HG02642 (cell line): Measurements from ENCODE around the gene KLF6.

ENCODE experiments used
- ATAC-seq: cut with Tn5 transposase; IDR thresholded peaks from one replicate; pipeline ENCODE4 v1.9.1; 2021; ENCODE audit warnings: mild to moderate bottlenecking; ENCODE audit not compliant: unreplicated experiment, poor library complexity

The KLF6 gene

GRCh38 chr10:3784510-3785250 is at the start of gene KLF6:
TSS of gene KLF6 (minus strand) at chr10:3785209. CDS start at chr10:3785014, 195 bp downstream.
- ATAC-seq, result peak; percentile 50

GRCh38 chr10:3834404-3834803 is 49.4 kb upstream of the KLF6 start:
- ATAC-seq, result no peak

GRCh38 chr10:3833046-3833445 is 48.0 kb upstream of the KLF6 start:
- no peak for ATAC-seq

- no peak for ATAC-seq
These were observed 47.2 kb upstream of the KLF6 start for GRCh38 chr10:3832022-3832786.

GRCh38 chr10:3831608-3832007 is 46.6 kb upstream of the KLF6 start:
- no peak for ATAC-seq

GRCh38 chr10:3830946-3831345 is 45.9 kb upstream of the KLF6 start:
- ATAC-seq, result no peak

GRCh38 chr10:3829156-3830050 is 44.4 kb upstream of the KLF6 start:
- ATAC-seq, result no peak

GRCh38 chr10:3828404-3829155 is 43.6 kb upstream of the KLF6 start:
- ATAC-seq, result no peak

GRCh38 chr10:3827768-3828403 is 42.9 kb upstream of the KLF6 start:
- no peak for ATAC-seq

- no peak for ATAC-seq
These were observed 42.3 kb upstream of the KLF6 start for GRCh38 chr10:3827266-3827665.

GRCh38 chr10:3825862-3826351 is 40.9 kb upstream of the KLF6 start:
- ATAC-seq, result no peak

- no peak for ATAC-seq
These were observed 40.2 kb upstream of the KLF6 start for GRCh38 chr10:3825244-3825643.

- no peak for ATAC-seq
These were observed 37.7 kb upstream of the KLF6 start for GRCh38 chr10:3822541-3823330.

- ATAC-seq, result no peak
These were observed 35.2 kb upstream of the KLF6 start for GRCh38 chr10:3820255-3820654.

- ATAC-seq, result no peak
These were observed 32.0 kb upstream of the KLF6 start for GRCh38 chr10:3816995-3817394.

GRCh38 chr10:3814838-3815220 is 29.8 kb upstream of the KLF6 start:
- ATAC-seq, result no peak

GRCh38 chr10:3813986-3814837 is 29.2 kb upstream of the KLF6 start:
- no peak for ATAC-seq

- no peak for ATAC-seq
These were observed 28.3 kb upstream of the KLF6 start for GRCh38 chr10:3813267-3813666.
